Epithelial cell of proximal tubule (primary cell): ENCODE results near the gene AGBL4. TPM values are rescaled to one million over a fixed set of nuclear protein-coding genes. Genes with fewer than 3 reads are reported as not detected.

ENCODE experiments used
- DNase-seq: peaks from one replicate; pipeline ENCODE4 v3.0.0-alpha.2; 2011; ENCODE audit warnings: low read depth
- H3K4me3 ChIP-seq: 2 replicates; pipeline ENCODE4 v1.5.1; 2011; ENCODE audit warnings: low read depth, mild to moderate bottlenecking, low read length
- total RNA-seq: library from RNA; depleted of rRNA; stranded (reverse); fragments of >200 nt; gene quantifications from 2 replicates; pipeline ENCODE4 v1.2.3, GENCODE V29; 2015
- TF ChIP-seq, protein P1 (sequence below): conservative IDR thresholded peaks from 2 replicates; pipeline ENCODE4 v1.5.1; 2012; ENCODE audit warnings: low read depth, mild to moderate bottlenecking, low read length

Gene AGBL4
- total RNA-seq, 1 donor from 2014 or later, result not detected

DNA sequence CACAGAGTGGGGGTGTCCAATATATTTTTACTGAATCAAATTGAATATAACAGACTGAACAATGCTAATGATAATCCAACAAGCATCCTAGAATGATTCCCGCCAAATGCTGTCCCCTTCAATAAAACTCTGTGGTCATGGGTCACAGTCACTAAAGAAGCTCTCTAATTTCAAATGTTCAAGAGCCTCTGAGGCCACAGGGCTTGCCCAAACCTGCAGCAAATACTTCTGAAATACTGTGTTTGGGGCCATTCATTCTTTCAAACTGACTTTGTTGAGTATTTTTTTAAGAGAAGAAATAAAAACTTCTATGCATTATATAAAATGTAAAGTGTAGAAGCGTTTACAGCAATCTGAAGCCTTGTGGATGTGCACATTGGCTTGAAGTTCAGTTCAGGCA is 1239.5 kb downstream of the AGBL4 start:
- no peak for DNase-seq
- TF ChIP-seq, protein P1, sequence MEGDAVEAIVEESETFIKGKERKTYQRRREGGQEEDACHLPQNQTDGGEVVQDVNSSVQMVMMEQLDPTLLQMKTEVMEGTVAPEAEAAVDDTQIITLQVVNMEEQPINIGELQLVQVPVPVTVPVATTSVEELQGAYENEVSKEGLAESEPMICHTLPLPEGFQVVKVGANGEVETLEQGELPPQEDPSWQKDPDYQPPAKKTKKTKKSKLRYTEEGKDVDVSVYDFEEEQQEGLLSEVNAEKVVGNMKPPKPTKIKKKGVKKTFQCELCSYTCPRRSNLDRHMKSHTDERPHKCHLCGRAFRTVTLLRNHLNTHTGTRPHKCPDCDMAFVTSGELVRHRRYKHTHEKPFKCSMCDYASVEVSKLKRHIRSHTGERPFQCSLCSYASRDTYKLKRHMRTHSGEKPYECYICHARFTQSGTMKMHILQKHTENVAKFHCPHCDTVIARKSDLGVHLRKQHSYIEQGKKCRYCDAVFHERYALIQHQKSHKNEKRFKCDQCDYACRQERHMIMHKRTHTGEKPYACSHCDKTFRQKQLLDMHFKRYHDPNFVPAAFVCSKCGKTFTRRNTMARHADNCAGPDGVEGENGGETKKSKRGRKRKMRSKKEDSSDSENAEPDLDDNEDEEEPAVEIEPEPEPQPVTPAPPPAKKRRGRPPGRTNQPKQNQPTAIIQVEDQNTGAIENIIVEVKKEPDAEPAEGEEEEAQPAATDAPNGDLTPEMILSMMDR, result no peak
- no peak overlapping the region for H3K4me3 ChIP-seq

DNA sequence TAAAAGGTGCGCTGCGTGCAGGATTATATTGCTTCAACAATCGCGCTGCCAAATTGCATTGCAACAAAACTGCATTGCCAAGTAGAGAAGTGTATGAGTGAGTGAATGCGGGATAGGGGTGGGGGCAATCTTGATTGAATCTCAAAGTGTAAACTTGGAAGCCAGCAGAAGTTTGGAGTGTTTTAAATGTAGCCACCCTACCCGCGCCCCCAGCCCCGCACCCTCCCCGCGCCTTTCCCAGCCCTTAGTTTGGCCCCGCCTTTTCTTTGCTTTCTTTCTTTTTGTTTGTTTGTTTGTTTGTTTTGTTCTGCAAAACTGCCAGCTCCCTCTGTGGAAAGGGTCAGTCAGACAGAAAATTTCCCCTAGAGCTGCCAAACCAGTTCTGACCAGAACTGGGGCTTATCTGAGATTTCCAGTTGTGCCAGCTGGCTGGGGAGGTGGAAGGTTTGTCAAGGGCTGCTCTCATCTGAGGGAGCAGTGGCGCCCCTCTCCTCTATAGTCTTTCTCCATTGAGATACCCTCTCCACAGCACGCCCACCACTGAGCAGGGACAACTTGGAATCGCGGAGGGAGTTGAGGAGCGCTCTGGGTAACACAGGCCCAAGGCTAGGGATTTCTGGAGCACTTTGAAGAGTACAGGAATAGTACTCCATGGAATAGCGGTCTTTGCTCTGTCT is 1246.4 kb downstream of the AGBL4 start:
- TF ChIP-seq, protein P1, result no peak
- H3K4me3 ChIP-seq, result peak overlapping the region; percentile 81
- DNase-seq, result no peak

GRCh38 chr1:48776393-48777218 is 1247.1 kb downstream of the AGBL4 start, which contains the start of gene BEND5:
BEND5 (minus strand) TSS chr1:48776891; CDS start chr1:48776831, 60 bp downstream.
- TF ChIP-seq, protein P1, result no peak
- H3K4me3 ChIP-seq, result peak within 1 kb of the TSS; percentile 81
- no peak for DNase-seq

- H3K4me3 ChIP-seq, result peak overlapping the region; percentile 81
- TF ChIP-seq, protein P1, result no peak
- no peak for DNase-seq
Measured at GRCh38 chr1:48775831-48776392, 1247.8 kb downstream of the AGBL4 start.

- no peak for DNase-seq
- H3K4me3 ChIP-seq, result no peak overlapping the region
- TF ChIP-seq, protein P1, result no peak
Measured at GRCh38 chr1:48773133-48773532, 1250.6 kb downstream of the AGBL4 start.

DNA sequence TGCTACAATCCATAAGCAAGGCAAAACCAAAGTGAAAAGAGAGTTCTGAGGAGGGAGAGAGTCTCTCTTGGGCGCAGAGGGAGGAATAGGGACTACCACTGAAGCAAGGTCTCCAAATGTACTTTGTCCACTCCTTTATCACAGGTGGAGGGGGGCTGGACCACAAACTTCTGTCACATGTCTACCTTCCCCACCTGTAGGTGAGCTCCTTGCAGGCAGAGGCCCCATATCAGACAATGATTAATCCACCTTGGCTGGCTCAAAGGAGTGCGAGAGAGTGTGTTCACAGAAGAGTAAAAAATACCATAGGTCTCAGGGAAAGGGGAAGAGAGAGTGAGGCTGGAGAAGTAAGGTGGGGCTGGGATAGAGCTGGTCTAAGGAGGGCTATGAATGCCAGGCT is 1251.5 kb downstream of the AGBL4 start:
- no peak for DNase-seq
- TF ChIP-seq, protein P1, result no peak
- no peak overlapping the region for H3K4me3 ChIP-seq
